Tibial nerve (tissue), 3 donors: Measurements from ENCODE around the gene PRUNE1.

Experiments used
- CTCF ChIP-seq, 5 experiments: fragments of 200-600 bp in 3 of 5; fragments of 450-650 bp in 2 of 5; sonication (generic) in 3 of 5; IDR thresholded peaks; one replicate each; pipeline ENCODE4 v1.5.1; 2016 to 2019; ENCODE audit warnings: antibody characterized with exemption in 5 of 5, mild to moderate bottlenecking in 3 of 5, moderate library complexity in 2 of 5
- POLR2A ChIP-seq, 2 donors: fragments of 450-650 bp; IDR thresholded peaks; one replicate each; pipeline ENCODE4 v1.6.1; 2017; ENCODE audit warnings: antibody characterized with exemption in 2 of 2, mild to moderate bottlenecking in 2 of 2, moderate library complexity in 2 of 2

- TF ChIP-seq CTCF (IDR thresholded peaks at IDR 0.05) = no peak
- no peak for TF ChIP-seq POLR2A (IDR thresholded peaks at IDR 0.05)
These were observed 18.2 kb downstream of the PRUNE1 start for GRCh38 chr1:151026460-151026859.
